ACHN (cell line): ENCODE measurements around the gene GPC6.

Source experiments
- DNase-seq: peaks from one replicate; pipeline ENCODE4 v3.0.0-alpha.2; 2015
- in situ Hi-C: cut with HindIII; loops from 2 replicates; pipeline ENCODE4 v1.10.0; 2017; ENCODE audit warnings: low sequenced_read_pairs, low pct_ligation_motif_present, low pct_unique_long_range_greater_than_20kb

The GPC6 gene

GRCh38 chr13:94322925-94323763 is 1096.5 kb downstream of the GPC6 start:
- in situ Hi-C loops, result no loop called here
- DNase-seq, result no peak

- in situ Hi-C loops, result no loop called here
- no peak for DNase-seq
Measured at GRCh38 chr13:94323764-94324758, 1097.5 kb downstream of the GPC6 start.

GRCh38 chr13:94324767-94325540 is 1098.3 kb downstream of the GPC6 start:
- in situ Hi-C loops, result no loop called here

GRCh38 chr13:94325650-94326049 is 1099.0 kb downstream of the GPC6 start:
- in situ Hi-C loops, result no loop called here
- no peak for DNase-seq

More at GRCh38 chr13:94324767-94325540, 1098.3 kb downstream of the GPC6 start:
- no peak for DNase-seq

- DNase-seq, result no peak
- in situ Hi-C loops, result no loop called here
Measured at GRCh38 chr13:94327318-94327717, 1100.7 kb downstream of the GPC6 start.

GRCh38 chr13:94328381-94329041 is 1101.9 kb downstream of the GPC6 start:
- in situ Hi-C loops, result no loop called here

GRCh38 chr13:94329277-94329676 is 1102.7 kb downstream of the GPC6 start:
- in situ Hi-C loops, result no loop called here
- peak; percentile 26 for DNase-seq

More at GRCh38 chr13:94328381-94329041, 1101.9 kb downstream of the GPC6 start:
- DNase-seq, result no peak

GRCh38 chr13:94329754-94330551 is 1103.3 kb downstream of the GPC6 start:
- peak; percentile 80 for DNase-seq
- in situ Hi-C loops, result no loop called here

GRCh38 chr13:94330552-94331071 is 1104.0 kb downstream of the GPC6 start:
- no peak for DNase-seq
- in situ Hi-C loops, result no loop called here

GRCh38 chr13:94331281-94331680 is 1104.7 kb downstream of the GPC6 start:
- in situ Hi-C loops, result no loop called here
- DNase-seq, result no peak

- in situ Hi-C loops, result no loop called here
- no peak for DNase-seq
Measured at GRCh38 chr13:94332359-94333096, 1105.9 kb downstream of the GPC6 start.

GRCh38 chr13:94333131-94333820 is 1106.7 kb downstream of the GPC6 start:
- in situ Hi-C loops, result no loop called here
- no peak for DNase-seq

GRCh38 chr13:94335761-94336526 is 1109.3 kb downstream of the GPC6 start:
- DNase-seq, result no peak
- in situ Hi-C loops, result no loop called here

GRCh38 chr13:94339116-94339687 is 1112.6 kb downstream of the GPC6 start:
- no peak for DNase-seq
- in situ Hi-C loops, result no loop called here
